GM21526 (cell line): ENCODE measurements around the gene DENND2D.

Experiments
- ATAC-seq: cut with Tn5 transposase; IDR thresholded peaks from one replicate; pipeline ENCODE4 v1.9.1; 2021; ENCODE audit warnings: moderate library complexity; ENCODE audit not compliant: unreplicated experiment, low FRiP score

DENND2D gene

DNA sequence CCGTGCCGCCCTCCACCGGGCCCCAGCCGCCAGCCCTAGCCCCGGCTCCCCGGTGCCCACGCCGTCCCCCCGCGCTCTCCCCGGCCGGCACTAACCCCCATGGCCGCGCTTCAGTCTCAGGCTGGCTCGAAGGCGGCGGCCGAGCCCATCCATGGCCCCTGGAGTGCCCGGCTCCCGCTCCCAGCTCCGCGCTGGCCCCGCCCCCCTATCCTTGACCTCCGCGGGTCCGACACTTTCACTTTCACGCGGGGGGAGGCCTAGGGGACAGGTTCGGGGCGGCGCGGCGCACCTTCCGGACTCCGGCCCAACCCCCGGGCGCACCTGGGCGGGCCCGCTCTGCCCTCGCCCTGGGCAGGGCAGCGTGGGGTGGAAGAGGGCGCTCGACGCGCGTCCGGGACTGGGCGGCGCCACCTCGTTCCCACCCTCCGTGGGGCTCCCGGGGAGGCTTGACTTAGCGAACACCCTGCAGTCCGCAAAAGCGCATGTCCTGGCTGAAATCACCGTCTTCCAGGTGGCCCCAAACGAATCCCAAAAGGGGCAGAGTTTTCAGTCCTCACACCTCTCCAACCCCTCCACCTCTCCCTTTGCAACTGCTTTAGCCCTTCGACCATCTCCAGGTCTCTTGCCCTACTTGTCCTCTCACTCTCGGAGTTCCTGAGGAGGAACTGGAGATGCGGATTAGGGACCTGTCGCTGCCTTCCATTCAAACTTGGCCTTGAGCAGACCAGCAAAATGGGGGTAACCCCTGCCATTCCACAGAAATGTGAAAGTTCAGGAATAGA is 3.9 kb upstream of the DENND2D start:
- ATAC-seq: peak; percentile 60

DNA sequence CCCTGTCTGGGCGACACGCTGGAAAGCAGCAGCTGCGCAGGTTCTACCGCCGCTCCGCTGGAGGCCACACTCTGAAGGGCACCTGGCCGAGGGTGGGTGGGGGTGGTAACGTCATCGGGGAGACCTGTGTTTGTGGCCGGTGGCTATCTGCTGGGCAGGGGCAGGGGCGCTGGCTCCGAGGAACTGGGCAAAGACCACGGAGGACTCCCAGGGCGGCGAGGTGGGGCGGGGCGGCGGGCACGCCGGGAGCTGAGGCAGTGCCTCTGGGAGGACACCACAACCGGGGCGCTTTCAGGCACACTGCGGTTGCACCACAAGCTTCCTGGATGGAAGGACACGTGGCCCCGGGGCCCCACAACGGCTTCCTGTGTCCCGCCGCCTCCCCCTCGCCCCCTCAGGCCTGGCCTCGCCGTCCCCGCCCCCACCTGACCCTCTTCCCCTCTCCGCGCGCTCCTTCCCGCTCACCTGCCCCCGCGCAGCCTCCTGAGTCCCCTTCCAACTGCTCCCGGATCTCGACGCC is 3.3 kb upstream of the DENND2D start:
- peak; percentile 40 for ATAC-seq

DNA sequence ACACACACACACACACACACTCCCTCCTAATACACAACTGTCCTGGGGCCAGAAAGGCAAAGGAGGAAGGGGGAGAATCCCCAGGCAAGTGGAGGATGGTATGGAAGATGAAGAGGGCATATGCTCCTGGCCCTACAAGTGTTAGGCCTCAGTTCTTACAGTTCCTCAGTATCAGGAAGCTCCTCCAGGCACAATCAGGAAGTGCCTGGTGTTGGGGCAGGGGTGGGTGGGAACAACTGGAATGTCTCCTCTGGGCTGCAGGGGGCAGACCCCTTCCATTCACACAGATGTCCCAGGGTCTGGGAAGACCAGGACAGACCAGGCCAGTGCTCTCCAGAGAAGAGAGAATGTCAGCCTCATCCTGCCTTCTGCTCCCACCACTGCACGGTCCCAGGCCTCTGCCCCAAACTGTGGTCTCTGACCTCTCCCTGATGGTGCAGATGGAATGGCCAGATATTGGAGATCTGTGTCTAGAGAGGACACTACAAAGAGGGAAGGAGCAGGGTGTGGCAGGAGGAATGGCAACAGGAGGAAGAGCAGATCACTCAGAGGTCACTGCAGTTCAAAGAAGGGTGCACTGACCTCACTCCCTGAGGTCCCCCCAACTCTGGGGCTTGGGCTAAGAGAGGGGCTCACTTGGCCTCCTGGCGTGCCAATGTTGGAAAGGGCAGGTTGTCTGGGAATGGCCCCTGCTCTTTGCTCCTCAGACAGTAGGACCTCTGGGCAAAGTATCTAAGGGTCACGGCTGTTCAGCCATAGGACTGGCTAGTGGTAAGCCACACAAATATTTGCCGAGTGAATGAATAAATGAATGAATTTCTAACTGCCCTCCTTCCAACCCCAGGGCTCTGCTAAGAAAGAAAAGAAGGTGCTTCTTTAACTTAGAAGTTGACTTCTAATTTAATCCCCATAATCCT is 2.5 kb upstream of the DENND2D start:
- no peak for ATAC-seq

DNA sequence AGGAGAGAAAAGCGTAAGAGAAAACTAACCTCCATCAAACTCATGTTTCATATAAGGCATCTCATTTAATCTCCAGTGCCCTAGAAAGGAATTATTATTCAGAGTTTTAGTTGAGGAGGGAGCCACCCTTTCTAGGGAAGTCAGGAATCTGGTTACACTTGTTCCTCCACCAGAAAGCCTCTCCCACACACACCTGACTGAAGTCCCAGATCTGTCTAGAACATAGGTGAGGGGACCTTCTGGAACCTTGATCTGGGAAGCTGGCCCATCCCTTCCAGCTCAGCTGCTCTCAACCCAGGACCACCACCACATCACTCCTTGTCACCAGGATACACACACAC is 1.9 kb upstream of the DENND2D start:
- ATAC-seq: no peak

DNA sequence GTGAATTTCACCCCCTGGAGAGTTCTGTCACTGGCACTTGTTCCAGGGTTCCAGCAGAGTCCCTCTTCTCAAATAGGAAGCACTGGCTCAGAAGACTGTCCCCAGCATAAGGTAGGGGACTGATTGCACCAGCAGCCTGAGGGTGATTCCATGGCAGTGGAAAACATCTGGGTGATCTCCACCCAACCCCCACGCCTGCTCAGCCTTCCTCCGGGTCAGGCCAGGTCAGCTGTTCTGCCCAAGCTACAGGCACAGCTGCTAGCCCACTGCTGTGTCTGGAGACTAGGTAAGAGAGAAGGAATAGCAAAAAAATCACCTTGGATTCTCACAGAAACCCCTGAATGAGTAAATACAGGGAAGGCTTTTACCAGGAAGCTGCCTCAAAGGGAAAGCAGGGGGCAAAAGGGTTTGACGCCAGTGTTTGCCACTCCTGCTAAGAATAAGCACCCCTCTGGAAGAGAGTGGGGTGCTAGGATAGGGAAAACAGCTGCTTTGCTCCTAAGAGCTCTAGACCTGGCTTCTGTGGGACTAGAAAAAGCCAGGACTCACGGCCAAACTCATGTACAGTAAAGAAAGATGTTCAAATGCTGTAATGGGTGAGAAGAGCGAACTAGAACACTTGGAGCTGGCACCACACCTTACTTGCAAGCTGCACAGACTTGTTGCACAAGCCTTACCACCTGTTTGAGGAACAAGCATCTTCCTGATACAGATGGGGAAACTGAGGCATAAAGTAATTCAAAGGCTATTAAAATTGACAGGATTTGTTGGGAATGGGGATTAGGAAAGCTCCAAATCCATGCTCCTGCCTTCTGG is 1.0 kb upstream of the DENND2D start:
- ATAC-seq: no peak

DNA sequence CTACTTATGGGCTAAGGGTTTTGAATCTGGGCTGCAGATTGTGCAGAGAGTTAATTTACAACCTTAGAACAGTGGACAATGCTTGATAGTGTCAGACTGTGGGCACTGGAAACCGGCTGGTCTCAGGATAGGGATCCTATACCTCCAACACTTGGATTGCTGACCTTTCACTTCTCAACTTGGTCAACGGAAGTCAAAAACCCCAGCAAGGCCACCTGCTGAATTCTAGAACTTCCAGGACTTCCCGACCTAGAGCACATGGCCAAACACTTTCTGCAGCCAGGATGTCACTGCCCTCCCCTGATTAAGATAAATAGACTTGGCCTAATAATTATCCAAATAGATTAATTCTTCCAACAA is 336 bp upstream of the DENND2D start:
- ATAC-seq: no peak

DNA sequence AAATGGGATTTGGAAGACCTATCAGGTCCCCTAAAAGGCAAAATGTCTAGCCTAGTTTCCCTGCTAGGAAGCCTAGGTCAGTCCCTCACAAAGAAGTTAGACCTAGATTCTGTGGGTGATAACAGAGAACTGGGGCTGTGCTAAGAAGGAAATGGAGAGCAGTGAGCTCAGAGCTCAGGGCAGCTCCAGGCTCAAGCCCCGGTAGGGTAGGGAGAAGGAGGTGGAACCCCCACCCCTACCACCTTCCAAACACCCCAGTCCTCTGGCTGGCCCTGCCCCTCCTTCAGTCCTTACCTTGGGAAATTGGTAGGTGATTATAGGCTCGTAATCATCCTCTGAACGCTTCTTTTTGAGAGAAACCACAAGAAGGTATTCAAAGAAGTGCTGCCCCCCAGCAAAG is 1.1 kb downstream of the DENND2D start:
- no peak for ATAC-seq

DNA sequence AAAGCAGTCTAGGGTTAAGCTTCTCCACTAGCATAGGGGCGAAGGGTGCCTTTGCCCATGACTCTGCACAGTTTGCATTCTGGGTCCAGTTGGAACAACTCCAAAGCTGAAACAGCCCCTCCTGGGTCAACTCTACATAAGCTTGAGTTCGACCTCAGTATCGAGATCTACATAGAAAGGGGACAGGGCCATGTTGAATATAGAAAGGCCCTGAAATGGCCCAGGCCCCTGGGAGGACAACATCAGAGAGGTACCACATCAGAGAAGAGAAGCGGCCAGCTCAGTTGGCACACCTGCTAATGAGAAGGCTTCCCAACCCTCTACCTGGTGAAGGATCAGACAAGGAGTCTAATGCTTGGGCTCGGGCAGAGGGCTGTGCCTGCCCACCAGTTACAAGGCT is 1.6 kb downstream of the DENND2D start:
- no peak for ATAC-seq

DNA sequence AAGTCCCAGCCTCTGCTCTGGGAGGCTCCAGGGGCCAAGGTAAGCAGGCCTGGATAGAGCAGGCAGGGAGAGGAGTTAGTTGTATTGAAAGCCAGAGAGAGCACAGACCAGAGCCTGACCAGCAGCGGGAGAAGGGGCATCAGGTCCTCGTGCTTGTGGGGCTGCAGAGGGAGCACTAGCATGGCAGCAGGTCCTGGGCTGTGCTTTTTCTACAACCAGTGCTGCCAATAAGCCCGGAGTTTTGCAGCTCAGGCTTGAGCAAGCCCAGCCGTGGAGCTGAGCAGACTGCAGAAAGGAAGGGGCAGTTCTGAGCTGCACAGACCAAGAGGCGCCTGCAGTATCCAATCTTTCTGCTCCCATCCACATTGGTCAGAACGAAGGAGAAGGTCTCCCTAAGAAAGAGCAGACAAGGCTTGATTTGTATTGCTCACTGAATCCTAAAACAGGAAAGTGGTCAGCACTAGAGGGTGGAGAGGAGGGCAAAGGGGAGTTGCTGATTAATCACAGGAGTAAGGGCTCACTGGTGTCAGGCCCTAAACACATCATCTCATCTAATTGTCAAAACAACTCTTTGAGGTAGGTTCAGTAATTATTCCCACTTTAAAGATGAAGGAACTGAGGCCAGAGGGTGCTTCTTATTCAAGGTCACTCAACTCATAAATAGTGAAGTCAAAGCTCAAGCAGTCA is 2.7 kb downstream of the DENND2D start:
- no peak for ATAC-seq

DNA sequence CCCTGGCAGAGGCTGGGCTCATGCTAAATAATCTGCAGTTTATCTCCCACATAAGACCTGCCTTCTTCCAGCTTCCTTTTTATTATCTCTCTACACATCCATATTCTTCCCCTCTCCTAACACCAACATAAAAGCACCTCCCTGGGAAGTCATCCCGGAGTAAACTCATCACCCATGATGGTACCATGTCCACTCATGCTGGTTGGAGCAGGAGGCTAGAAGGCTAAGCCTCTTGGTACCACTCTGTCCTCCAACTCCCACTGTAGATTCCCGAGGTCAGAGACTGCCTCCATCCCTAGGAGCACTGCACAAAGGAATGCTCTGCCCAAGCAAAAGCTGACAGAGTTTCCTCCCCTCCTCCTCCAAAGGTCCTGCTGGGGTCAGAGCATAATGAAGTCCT is 4.2 kb downstream of the DENND2D start:
- ATAC-seq: no peak

DNA sequence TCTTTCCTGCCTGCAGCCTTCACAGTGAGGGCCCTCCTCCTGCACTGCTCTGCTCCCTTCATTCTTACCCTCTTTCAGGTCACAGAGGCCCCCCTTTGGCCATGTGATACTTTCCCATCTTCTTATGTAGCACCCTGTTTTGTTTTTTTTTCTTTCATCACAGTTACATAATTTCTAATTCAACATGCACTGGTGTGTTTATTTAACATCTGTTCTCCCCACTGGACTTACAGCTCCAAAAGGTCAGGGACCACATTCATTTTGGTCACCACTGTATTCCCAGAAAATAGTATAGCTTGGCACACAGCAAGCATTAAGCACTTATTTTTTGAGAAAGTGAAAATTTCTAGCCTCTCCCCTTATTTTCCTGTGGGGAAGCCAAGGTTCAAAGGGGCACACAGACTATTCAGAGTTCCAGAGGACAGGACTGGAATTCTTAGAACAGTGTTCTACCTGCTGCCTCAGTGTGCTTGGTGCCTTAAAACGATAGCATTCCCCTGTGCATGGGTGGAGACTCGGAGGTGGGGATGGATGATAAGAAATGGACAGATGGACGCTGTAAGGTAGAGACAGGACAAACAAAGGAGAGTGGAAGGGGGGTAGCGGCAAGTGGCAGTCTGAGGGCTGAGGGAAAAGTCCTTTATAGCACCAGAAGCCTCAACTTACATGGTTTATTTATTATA is 5.3 kb downstream of the DENND2D start:
- no peak for ATAC-seq

DNA sequence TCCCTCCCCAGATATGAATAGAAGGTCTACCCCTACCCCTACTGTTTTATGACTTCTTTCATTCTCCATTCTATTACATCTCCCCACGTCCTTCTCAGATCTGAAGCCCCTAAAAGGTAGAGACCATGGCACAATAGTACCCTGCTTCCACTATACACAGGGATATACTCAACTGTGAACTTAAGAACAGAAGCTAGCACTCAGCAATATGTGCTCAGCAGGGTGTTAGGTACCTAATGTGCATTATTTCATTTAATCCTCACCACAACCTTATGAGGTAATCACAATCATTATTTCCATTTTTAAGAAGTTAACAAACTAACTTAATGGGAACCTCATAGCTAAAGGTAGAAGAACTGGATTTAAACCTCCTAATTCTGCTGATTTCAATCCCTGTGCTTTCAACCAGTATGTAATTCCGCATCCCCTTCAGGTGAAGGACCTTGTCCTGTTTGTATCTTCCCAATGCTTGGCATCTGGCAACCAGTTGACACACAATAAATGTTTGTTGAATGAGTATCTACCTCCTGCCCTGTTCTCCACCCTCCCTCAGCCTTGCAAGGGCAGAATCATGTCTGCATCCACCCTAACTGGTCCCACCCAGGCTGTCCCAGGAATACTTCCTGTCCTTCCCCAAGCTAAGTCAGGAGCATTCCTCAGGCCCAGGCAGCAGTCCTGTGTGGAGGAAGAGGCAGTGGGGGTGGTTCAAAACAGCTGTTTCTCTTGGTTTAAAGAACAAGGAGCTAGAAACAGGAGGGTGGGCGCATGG is 6.5 kb downstream of the DENND2D start:
- ATAC-seq: no peak

DNA sequence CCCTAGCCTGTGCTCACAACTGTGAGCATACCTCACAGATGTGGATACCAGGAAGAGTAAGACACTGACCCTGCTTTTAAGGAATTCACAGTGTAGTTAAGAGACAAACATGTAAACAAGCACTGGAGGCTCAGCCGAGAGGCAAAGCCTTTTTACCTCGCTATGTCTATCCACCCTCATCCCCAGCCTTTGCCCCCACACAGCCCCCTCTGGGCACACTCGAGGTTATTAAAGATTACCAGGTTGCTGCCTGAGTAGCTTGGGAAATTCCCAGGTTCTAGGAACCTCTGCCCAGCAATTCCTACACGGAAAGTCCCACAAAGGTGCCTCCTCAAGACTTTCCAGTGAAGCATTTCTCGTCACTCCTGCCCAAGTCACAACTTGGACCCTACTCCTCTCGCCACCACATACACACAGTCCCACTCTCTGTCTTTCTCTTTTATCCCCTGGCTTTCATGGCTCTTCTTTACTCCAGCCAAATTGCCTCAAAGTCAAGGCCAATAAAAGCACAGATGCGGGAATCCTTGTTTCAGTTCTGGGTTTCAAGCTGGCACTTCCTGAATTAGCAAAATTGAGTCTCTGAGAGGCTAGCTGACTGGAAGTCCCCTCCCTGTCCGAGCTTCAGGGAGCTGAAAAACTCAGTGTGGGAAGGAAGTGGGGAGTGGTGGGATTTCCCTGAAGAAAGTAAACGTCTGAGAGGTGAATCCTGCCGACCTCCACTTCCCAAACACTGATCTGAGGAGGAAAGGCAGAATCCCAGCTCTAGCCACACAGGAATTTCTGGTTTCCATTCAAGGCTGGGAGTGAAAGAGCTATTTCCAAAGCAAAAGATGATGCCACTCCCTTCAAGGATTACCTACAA is 7.6 kb downstream of the DENND2D start:
- no peak for ATAC-seq

DNA sequence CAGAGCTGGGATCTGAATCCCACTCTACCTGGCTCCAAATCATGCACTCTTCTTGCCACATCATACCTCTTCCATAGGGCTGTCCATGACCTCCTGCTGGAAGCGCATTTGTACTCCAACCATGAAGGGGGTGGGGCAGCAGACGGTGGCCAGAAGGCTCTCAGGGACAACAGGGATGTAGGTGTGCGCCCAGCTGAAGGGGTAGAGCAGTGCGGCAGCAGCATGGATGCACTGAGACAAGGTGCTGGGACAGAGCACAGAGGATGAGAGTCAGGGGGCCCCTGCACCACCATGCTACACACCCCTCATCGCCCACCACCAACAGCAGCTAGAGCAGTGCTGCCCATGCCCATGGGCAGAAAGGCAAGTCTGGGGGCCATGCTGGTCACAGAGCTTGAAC is 8.4 kb downstream of the DENND2D start:
- no peak for ATAC-seq

DNA sequence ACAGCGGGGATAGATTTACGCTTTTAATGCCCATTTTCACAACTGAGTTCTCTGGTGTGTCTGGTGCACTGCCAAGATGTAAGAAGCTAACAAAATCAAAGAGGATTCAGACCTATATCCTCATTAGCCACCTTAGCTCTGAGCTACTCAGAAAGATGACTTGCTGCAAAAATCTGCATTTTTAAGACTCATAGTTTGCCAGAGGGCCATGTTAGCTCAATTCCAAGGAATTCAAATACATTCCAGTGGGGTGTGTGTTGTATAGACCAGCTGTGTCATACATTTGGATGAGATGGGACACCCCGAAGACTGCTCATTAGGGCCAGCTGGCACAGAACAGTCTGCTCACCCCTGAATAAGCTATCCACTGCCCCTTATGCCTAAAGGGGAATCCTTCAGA is 8.9 kb downstream of the DENND2D start:
- no peak for ATAC-seq

DNA sequence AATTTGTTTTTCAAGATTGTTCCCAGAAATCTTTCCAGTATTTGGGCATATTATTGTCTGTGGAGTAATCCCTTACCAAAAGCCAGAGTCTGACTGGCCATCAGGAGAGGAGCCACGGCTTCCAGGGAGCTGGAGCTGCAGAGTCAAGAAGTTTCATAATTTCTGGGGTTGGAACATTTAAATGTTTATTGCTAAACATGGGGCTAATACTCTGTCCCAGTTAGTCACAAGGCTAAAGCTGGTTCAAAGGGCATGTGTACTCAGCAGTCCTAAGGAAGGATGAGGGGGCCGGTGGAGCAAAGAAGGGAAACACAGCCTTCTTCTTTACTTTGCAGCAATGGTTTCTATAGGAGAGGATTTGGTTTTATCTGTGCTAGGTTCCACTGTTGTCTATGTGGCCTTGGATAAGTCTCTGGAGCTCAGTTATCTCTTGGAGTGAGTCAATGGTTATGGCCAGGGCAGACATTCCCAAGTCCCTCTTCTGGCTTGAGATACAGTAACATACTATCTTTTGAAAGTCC is 9.5 kb downstream of the DENND2D start:
- no peak for ATAC-seq

DNA sequence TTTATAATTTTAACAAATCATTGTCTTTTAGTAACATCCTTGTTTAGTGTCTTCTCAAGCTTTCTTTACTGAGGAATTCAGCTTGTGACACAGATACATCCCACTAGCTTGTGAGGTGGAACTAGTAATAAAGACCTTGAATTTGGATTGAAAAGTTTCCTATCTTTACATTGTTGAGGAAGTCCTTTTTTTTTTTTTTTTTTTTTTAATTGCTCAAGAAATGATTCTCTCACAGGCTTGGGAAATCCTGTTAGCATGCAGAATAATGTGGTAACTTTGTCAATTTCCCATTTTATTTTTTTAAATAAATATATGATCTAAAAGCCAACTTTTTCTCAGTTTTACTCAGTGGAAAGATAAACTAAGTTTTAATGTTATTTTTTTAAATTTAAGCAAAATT is 15.8 kb downstream of the DENND2D start:
- no peak for ATAC-seq
